Measurements from ENCODE around the gene TNS1. TPM values are rescaled to one million over a fixed set of nuclear protein-coding genes. Genes with fewer than 3 reads are reported as not detected.

Gene TNS1
- total and polyA plus RNA-seq, 9 of the 15 experiments (the other 6 are each of a cell fraction or from before 2014, with no cell fraction given) = 0.13 to 2.7 (median 0.77) TPM

DNA sequence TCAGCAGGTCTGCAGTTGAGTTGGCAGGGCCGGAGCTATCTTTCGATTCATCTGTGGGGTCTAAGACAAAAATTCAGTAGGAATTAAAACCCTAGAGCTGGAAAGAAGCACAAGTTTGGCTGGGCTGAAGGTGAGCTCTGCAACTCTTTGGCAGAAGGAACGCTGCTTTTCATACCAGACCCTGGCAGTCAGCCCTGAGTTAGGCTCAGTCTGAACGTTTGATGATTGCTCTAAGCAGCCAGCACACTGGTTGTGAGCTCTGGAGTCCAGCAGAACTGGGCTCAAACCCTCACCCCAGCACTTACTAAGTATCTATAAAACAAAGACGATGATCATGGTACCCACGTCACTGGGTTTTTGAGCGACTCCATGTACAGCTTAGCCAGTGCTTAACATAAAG is 192.5 kb downstream of the TNS1 start:
- DNase-seq (ENCODE audit: extremely low read depth in 1 of 4, low spot score in 3 of 4) (no peak), ATAC-seq (no peak), FAIRE-seq (no peak)
- peaks cover 0 to 10% of the 10 kb centered on the region in 2 experiments; a peak in 3 of 5 replicates for H3K27me3 ChIP-seq (ENCODE audit: control insufficient read depth in 2 of 2, insufficient read depth in 2 of 2, low read length in 2 of 2)
- intact Hi-C loops (cut with micrococcal nuclease) (no loop called here), in situ Hi-C loops (cut with MboI) (no loop called here)
- peaks cover 0 to 9% of the 10 kb centered on the region in 2 experiments; a peak in 3 of 5 replicates for H3K4me1 ChIP-seq (replicated peaks in 1 of 2; ENCODE audit: control insufficient read depth in 2 of 2, insufficient read depth in 2 of 2, low read length in 2 of 2)
- 2% methylated on average over 7 of the region's 7 CpGs for WGBS (ENCODE audit: insufficient coverage, low coverage, missing lambda C conversion rate)
- no peaks in the 10 kb centered on the region for H4K20me1 ChIP-seq (replicated peaks; ENCODE audit: control insufficient read depth, insufficient read depth, low read length)
- H3K9me3 ChIP-seq (replicated peaks; ENCODE audit: control insufficient read depth, insufficient read depth, low read depth, low read length) = no peaks in the 10 kb centered on the region
- no peak overlapping the region for H3K4me2 ChIP-seq (ENCODE audit: insufficient read depth, low read length)
- no peaks in the 10 kb centered on the region for H3K36me3 ChIP-seq (ENCODE audit: control insufficient read depth, insufficient read depth, low read length)
- BruUV-seq (replicated peaks) = no TSS peak
- H3K4me3 ChIP-seq = no peak overlapping the region
- H3K9ac ChIP-seq (ENCODE audit: insufficient read depth in 1 of 2, low read depth in 2 of 2, low read length in 2 of 2) = no peak overlapping the region
- ChIA-PET POLR2A (interaction anchor here (0.6 to 1.5 kb wide), 2 partner anchors 11 to 12 kb away, joined by 3 read pairs; no protein-coding TSS in a partner anchor), CTCF (ENCODE audit: low intra/inter-chr PET ratio) (no interaction called here)
- no peak overlapping the region for H2AFZ ChIP-seq (ENCODE audit: low read depth, low read length)
- TF ChIP-seq U2AF1 (optimal IDR thresholded peaks at IDR 0.05; ENCODE audit: low read depth, low read length) (no peak), ZNF740 (CRISPR knock-in tag; IDR thresholded peaks at IDR 0.05) (no peak), ZNF740 (tag; IDR thresholded peaks at IDR 0.05) (no peak), ZNF561 (CRISPR knock-in tag; conservative IDR thresholded peaks at IDR 0.05) (no peak), SRSF9 (IDR thresholded peaks at IDR 0.05; ENCODE audit: borderline replicate concordance, low read depth, low read length) (no peak), NCOA4 (IDR thresholded peaks at IDR 0.05; ENCODE audit: partially characterized antibody) (no peak), POLR3G (IDR thresholded peaks at IDR 0.05; ENCODE audit: extremely low read depth, insufficient read length, insufficient replicate concordance) (no peak), ZC3H4 (CRISPR knock-in tag; IDR thresholded peaks at IDR 0.05; ENCODE audit: borderline replicate concordance) (no peak), TCF7 (IDR thresholded peaks at IDR 0.05; ENCODE audit: borderline replicate concordance) (no peak), E4F1 (CRISPR knock-in tag; IDR thresholded peaks at IDR 0.05; ENCODE audit: borderline replicate concordance) (no peak), SRSF7 (optimal IDR thresholded peaks at IDR 0.05; ENCODE audit: low read depth, low read length) (no peak), MXI1 (IDR thresholded peaks at IDR 0.05; ENCODE audit: low read depth, low read length) (no peak), FOXM1 (IDR thresholded peaks at IDR 0.05; ENCODE audit: low read depth) (no peak), FOXM1 (CRISPR knock-in tag; IDR thresholded peaks at IDR 0.05; ENCODE audit: low read depth) (no peak), MIER1 (IDR thresholded peaks at IDR 0.05; ENCODE audit: low read depth) (no peak), ZNF146 (CRISPR knock-in tag; IDR thresholded peaks at IDR 0.05; ENCODE audit: unreplicated experiment) (no peak), HES1 (IDR thresholded peaks at IDR 0.05; ENCODE audit: low read depth) (no peak)
- TF ChIP-seq, protein P1, sequence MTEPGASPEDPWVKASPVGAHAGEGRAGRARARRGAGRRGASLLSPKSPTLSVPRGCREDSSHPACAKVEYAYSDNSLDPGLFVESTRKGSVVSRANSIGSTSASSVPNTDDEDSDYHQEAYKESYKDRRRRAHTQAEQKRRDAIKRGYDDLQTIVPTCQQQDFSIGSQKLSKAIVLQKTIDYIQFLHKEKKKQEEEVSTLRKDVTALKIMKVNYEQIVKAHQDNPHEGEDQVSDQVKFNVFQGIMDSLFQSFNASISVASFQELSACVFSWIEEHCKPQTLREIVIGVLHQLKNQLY (CRISPR knock-in tag; conservative IDR thresholded peaks at IDR 0.05) = no peak
- TF ChIP-seq, protein P2, sequence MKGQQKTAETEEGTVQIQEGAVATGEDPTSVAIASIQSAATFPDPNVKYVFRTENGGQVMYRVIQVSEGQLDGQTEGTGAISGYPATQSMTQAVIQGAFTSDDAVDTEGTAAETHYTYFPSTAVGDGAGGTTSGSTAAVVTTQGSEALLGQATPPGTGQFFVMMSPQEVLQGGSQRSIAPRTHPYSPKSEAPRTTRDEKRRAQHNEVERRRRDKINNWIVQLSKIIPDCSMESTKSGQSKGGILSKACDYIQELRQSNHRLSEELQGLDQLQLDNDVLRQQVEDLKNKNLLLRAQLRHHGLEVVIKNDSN (CRISPR knock-in tag; IDR thresholded peaks at IDR 0.05) = no peak
- no peak overlapping the region for H3K27ac ChIP-seq (ENCODE audit: extremely low read depth, low read depth, low read length)
- H3K9me1 ChIP-seq (ENCODE audit: control insufficient read depth, insufficient read depth, low read length) = no peaks in the 10 kb centered on the region
- H3K79me2 ChIP-seq (ENCODE audit: control insufficient read depth, insufficient read depth, low read length) = no peaks in the 10 kb centered on the region

Measured in K562 (cell line).